DMS53 (cell line): ENCODE data around the gene SMIM36.
"Not testable (repeated sequence)": the region's sequence is repeated elsewhere in the genome, so short reads cannot be mapped to it uniquely, and the experiment has no call there.

Experiments
- DNase-seq: peaks from one replicate; lab custom pipeline; 2025; lab: John Stamatoyannopoulos, UW

Gene SMIM36

DNA sequence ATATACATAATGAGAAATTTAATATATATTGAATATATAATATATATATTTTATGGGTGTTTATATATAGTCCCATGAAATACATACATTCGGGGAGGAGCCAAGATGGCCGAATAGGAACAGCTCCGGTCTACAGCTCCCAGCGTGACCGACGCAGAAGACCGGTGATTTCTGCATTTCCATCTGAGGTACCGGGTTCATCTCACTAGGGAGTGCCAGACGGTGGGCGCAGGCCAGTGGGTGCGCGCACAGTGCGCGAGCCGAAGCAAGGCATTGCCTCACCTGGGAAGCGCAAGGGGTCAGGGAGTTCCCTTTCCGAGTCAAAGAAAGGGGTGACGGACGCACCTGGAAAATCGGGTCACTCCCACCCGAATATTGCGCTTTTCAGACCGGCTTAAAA lies 9.6 kb downstream of the SMIM36 start:
- DNase-seq: peak; percentile 56

DNA sequence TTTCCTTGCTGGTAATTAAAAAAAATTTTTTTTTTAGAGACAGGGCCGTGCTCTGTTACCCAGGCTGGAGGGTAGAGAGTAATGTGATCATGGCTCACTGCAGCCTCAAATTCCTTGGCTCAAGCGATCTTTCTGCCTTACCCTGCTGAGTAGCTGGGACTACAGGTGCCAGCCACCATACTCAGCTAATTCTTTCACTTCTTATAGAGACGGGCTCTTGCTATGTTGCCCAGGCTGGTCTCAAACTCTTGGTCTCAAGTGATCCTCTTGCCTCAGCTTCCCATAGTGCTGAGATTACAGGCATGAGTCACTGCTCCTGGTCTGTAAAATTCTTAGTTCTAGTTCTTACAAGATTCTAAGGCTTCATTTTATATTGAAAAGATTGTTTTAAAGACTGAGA lies 11.1 kb downstream of the SMIM36 start:
- no peak for DNase-seq

DNA sequence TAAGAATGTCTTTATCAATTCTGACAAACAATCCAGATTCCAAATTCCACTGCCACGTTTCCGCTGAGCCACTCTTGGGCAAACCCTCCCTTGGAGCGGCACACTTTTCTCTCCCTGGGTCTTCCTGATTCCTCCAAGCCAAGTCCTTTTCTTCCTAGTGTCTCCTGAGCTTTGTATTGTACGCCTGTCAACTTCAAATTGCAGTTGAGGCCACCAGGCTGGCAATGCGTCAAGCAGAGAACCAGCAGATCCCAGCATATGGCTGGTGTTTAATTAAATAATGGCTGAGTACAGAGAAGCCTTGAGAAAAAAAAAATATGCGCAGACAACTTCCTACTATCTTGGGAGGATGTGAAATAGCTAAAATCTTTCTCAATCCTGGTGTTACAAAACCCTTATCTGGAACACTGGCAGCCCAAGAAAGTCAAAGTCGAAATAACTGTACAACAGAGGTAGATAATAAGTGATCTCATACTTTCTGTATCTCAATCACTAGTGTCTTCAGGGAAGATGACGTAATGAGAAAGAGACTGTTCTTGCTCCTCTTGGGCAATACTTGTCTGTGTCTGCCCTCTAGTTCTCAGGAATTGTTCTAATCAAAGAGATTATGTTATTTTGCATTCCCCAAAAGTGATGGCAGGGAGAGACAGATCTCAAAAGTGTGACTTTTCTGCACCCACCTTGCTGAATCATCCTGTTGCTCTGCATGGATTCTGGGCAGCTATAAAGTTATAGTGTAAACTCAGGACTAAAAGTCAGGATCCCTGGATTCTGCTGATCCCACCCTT lies 15.0 kb downstream of the SMIM36 start:
- no peak for DNase-seq

DNA sequence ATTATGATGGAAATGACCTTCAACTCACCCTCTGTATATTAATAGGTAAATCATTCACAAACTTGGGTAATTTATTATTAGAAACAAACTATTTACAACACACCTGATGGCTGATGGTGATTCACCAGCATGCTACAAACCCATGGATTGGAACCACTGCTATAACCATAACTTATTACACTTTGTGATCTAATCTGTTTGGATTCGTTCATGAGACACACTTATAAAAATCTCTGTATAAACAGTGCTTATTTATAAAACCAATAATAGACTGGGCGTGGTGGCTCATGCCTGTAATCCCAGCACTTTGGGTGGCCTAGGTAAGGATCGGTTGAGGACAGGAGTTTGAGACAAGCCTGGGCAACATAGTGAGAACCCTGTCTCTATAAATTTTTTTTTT lies 16.0 kb downstream of the SMIM36 start:
- peak; percentile 68 for DNase-seq

DNA sequence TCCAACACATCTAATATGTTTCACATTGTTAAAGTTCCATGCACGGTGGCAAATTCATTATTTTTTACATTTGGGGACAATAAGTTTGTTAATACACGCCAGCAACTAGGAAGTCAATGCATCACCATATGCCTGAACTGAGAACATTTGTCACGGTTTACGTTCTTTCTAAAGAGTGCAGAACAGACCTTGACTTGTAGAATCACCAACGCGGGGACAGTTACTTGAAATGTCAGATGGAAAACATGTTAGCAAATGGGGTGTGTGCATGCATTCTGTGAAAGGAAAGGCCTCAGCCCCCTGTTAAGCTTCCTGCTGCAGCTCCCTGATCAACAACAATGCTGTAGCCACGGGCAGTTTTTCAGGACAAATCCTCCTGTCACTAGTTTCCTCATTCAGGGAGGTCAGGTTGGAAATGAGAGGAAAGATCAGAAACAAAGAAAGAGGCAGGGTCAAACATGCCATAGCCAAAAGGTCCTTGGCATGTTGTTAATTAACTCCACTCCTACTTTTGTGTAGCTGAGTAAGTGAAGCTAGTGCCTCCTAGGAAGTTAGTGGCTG lies 18.4 kb downstream of the SMIM36 start:
- no peak for DNase-seq

DNA sequence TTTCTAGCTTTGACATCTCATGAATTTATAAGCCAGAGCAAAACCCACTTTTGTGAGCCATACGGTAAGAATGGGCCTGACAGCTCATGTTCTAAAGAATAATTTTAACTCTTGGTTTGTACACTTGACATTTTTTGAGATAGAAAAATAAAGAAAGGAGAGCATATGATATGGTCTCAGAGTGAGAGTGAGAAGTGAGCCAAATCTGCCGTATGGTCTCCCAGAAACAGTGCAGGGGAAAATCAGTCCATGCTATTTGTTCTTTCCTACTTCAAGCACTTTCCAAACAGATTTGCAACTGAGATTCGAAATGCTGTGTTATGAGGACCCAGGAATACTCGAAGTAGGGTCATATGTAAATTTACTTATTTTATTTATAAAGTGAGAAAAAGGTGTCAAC lies 20.9 kb downstream of the SMIM36 start:
- no peak for DNase-seq

DNA sequence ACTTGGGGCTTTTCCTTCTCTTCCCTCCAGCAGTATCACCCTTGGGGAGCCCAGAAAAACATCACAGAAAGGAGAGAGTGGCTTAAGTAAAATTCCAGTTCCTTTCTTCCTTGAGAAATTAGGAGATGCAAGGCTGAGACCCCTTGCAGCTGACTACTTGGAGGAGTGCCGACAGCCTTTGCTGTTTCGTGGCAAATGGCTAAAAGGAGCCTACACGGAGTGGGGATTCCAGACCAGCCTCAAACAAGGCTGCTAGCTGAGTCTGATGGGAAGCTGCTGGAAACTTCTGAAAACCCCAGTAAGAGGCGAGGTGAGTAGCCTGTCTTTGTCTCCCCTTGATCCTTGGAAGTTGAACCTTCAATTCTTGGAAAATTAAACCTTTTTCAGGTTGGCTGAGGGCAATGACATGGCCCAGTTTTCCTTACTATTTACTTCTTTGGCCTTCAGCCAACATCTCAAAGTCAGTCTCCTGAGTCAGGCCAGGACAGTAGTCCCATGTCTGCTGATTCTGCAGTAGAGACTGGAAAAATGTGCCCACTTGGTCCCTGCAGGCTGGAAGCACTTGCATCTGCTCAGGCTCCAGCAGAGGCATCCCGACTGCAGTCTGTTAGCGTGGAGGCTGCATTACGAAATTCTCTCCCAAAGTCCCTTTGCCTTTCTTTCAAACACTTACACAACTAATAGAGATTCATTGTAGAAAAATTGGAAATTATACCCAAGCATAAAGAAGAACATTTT lies 23.4 kb downstream of the SMIM36 start:
- no peak for DNase-seq

DNA sequence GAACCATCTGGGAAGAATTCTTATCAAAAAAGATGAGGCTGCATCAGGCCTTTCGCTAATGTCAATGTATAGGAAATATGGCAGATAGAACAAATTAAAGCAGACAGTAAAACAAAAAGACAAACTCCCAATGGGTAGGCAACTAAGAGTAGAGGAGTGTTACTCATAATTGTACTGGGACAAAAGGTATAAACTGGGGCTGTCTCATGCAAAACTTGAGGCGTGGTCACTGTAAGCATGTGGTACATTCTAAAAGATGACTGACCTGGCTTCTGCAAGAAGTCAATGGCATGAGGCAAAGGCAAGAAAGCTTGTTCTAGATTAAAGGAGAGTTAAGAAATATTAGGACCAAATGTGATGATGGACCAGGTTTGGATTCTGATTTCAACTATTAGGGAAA lies 26.7 kb downstream of the SMIM36 start:
- DNase-seq: no peak

DNA sequence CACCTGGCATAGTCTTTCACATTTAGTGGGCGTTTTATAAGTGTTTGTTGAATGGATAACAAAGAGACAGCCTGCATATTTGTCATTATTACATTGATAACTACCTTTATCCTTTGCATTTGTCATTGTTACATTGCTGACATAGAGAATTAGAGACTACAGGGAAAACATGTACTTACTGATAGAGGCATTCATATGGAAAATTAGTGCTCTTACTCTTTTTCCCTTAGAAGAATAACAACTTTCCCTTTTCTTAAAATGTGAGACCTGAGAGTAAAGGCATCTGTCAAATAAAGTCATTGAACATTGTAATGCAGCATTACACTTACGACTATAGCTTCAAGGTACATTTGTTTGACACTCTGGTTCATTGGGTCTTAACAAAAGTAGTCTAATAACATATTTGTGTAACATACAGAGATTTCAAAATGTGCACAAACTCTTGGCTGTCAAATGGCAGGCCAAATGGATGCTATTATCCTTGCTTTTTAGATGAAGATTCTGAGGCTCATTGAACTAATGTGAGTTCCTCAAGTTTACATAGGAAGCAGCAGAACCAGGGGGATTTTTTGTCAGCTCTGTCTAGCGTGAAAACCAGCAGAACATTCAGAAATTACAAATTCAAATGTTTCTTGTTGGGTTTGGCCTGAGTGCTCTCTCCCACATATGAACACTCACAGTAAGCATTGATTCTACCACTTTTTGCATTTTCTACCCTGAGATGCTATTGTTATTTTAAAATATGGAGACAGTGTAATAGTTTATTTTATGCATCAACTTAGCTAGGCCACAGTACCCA lies 28.5 kb downstream of the SMIM36 start:
- no peak for DNase-seq

DNA sequence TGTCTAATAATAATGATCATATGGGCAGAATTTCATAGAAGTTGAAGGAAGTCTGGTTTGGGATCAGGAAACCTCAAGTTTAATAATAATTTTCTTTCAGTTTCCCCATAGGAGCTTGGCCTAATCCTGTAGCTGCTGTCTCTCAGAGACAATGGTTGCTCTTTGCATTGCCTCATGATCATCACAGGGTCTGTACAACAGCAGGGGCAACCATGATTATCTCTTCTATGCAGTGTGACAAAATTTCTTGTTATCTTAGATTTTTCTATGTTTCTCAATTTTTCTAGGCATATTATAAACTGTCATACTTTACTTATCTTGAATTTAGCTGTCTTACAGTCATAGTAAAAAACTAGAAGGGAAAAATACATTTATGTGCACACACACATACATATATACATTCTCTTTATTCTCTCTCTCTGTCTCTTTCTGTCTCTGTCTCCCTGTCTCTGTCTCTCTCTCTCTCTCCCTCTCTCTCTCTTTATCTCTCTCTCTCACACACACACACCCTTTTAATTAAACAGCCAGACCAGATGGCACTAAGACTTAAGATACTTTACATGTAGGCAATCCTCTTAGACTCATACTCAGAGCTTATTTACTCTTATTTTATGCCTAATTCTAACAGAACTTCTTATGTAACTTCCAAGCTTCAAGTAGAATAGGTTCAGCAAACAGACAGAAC lies 30.5 kb downstream of the SMIM36 start:
- DNase-seq: no peak

DNA sequence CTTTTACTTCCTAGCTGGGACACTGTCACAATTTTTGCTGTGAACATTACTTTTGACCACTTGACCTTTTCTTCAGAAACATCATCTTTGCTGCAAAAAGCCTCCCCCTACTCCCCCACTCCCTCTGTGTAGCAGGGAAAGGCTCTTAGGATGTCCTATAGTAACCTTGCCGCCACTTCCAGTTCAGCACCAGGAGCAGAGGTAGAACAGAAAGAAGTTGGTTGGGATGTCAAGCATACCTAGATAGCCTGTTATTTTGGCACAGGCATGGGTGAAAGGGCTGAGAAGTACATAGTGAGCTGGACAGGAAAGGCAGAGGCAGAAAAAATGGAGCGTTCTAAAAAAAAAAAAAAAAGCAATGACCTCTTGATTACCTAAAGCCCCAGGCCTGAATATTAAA lies 31.3 kb downstream of the SMIM36 start:
- DNase-seq: no peak

DNA sequence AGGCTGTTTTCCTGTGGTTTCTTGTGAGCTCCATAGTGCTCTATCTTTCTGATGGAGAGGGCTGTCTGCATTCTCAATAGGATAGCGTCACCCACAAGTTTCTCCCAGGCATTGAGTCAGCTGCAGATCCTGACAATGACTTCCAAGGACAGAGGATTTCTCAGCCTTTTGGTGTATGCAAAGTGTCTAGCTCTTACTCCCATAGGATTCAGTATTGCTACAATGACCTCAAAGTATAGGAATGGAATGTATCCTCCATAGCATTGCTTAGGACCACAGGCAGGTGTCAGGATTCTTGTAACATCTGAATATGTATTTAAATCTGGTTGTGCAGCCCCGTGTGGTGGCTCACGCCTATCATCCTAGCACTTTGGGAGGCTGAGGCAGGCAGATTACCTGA lies 32.3 kb downstream of the SMIM36 start:
- no peak for DNase-seq

DNA sequence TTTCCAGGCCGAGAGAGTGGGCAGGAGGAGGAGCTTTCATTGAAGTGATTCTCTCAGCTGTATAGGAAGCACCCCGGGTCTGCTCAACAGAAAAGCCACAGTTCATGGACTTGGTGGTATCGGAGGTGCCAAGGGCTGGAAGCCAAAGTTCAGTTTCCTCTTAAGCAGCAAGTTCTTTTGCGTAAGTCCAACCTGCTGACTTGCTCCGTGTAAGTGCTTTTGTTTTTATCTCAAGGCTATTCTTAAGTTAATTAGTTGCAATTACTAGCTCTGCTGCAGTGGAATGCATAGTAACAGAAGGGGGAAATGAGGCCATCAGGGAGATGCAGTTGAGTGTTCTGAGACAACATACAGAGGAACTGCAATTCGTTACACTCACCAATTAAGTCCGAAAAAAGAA lies 44.6 kb downstream of the SMIM36 start:
- no peak for DNase-seq

DNA sequence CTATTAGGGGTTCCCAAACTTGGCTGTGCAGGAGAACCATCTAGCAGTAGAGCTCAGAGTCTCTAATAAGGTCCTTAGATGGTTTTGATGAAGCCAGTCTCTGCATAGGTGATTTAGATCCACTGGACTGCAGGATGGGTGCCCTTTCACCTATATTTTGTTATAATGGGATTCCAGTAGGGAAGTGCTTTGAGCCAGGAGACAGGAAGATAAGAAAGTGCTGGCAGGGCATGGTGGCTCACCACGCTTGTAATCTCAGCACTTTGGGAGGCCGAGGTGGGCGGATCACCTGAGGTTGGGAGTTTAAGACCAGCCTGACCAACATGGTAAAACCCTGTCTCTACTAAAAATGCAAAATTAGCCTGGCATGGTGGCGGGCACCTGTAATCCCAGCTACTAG lies 45.5 kb downstream of the SMIM36 start:
- DNase-seq: not testable (repeated sequence)

DNA sequence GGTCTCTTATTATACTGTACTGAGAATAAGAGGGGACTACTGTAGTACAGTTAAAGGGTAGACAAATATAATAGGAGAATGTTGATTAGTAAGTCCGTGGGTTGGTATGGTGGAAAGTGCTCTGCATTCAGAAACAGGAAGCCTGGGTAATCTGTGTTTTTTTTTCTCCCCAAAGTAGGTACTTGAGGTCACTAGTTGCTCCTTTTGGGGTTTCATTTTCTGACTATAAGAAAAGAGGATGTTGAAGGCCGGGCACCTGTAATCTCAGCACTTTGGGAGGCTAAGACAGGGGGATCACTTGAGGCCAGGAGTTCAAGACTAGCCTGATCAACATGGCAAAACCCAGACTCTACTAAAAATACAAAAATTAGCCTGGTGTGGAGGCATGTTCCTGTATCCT lies 47.7 kb downstream of the SMIM36 start:
- DNase-seq: no peak

DNA sequence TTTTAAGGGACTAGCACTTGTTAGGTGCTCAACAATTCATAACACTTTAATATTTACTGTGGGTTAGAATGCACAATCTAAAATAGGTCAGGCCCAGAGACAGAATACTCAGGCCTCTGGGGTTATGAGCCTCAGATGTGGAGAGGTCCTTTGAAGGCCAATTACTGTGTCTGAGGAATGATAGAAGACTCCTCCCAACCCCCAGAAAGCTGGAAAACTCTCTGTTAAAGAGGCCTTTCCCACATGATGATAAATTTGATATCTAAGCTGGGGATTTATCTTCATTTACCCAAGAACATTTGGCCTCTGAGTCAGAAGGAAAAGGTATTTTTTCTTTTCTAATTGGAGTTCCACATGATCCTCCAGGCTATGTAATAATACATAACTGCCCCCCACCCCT lies 48.5 kb downstream of the SMIM36 start:
- DNase-seq: no peak

DNA sequence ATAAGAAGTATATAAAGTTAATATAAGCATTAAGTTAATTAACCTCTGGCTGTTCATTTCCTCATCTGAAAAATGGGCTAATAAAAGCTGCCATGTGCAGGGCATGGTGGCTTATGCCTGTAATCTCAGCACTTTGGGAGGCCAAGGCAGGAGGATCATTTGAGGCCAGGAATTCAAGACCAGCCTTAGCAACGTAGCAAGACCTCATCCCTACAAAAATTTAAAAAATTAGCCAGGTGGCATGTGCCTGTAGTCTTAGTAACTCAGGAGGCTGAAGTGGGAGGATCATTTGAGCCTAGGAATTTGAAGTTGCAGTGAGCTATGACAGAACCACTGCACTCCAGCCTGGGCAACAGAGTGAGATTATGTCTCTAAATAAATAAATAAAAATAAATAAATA lies 49.0 kb downstream of the SMIM36 start:
- DNase-seq: no peak

DNA sequence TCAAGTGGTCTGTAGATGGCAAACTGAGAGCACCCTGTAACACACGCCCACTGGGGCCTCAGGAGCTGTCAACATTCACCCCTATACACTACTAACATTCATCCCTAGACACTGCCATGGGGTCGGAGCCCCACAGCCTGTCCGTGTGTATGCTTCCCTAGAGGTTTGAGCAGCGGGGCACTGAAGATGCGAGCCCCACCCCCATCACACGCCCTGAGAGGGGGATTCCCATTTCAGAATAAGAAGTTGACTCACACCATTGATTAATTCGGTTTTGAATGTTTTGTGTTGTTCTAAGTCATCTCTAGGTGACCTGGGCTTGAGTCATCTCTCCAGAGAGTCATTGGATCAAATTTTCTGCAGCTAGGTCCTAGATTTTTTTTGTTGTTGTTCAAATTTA lies 52.3 kb downstream of the SMIM36 start:
- DNase-seq: peak; percentile 11

DNA sequence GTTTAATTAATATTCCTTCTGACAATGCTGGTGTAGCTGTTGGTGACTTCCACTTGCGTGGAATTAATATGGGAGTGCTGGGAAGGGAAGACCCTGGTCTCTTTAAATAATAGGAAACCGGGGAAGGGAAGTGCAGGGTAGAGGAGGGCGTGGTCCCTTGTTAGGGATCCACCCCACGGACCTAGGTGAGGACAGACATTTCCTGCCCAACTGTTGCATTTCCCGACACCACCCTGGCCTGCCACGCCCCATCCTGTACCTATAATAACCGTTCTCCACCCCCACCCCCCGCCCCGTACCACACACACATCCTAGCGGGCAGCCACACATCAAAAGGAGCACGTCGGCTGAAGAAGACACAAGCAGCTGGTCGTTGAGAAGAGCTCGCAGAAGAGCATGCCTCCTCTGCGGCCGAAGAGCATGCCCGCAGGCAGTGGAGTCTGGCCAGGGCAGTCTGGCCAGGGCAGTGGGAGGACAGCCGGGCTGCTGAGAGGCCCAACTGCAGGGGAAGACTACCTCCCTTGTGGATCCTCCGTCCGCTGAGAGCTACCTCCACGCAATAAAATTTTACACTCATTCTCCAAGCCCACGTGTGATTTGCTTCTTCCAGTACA lies 52.9 kb downstream of the SMIM36 start:
- no peak for DNase-seq

DNA sequence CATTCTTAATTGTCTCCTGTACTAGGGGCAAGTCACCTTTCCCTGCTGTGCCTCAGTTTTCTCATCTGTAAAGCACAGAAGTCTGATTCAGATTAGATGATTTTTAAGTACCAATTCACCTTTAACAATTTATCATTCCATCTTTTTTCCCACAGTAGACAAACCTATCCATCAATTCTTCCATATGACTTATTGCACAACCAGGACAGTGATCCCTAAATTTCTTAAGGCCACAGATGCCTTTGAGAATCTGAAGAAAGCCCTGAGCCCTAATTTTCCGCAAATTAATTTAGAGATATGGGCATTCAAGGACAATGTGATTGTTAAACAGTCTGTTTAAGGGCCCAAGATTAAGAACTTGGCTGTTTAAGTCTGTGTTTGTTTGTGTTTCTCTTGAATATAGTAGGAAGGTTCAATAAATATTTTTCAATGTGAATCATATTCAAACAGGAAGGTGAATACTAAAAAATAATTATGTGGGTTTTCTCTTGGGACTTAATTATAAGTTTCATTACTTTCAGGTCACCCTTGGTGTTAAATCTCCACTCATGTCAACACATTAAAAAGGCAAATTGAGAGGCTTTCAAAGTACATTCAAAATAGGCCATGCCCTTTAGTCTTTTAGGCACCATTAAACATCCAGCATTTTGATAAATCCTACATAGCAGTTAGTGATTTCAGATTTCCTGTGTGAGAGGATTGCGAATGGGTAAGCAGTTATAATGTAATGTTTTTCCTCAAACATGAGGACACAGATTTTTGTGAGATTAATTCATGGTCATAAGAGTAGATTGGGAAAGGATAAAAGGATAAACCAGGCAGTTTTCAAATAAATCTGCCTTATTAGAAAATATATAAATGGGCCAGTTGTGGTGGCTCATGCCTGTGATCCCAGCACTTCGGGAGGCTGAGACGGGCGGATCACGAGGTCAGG lies 54.7 kb downstream of the SMIM36 start:
- DNase-seq: no peak
